ENCODE results near the gene HNRNPLL.
"Not testable (repeated sequence)": the region's sequence is repeated elsewhere in the genome, so short reads cannot be mapped to it uniquely, and the experiment has no call there.

DNA sequence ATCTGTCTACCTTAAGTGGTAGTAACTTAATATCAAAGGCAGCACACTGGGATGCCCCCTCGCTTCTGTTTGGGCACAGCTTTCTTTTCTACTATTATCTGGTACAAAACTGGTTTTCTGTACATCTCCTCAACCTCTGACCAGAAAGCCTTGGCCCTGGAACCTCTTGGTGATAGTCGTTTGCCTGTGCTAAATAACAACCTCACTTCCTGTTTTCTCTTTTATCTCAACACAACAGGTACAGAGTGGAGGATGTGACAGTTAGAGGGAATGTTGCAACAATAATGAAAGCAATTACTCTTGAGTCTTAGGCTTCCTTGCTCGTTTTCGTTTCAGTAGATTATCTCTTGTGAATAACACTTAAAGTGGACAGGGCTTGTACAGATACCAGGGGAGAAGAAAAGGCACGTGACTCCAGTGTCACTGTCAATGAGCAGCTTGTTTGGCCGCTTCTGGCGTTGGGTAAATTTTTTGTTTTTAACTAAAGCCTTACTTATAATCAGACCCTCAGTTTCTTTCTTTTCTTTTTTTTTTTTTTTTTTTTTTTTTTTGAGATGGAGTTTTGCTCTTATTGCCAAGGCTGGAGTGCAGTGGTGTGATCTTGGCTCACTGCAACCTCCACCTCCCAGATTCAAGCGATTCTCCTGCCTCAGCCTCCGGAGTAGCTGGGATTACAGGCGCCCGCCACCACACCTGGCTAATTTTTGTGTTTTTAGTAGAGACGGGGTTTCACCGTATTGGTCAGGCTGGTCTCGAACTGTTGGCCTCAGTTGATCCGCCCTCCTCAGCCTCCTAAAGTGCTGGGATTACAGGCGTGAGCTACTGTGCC, 41.2 kb upstream of the HNRNPLL start:
- TF ChIP-seq, protein P1, sequence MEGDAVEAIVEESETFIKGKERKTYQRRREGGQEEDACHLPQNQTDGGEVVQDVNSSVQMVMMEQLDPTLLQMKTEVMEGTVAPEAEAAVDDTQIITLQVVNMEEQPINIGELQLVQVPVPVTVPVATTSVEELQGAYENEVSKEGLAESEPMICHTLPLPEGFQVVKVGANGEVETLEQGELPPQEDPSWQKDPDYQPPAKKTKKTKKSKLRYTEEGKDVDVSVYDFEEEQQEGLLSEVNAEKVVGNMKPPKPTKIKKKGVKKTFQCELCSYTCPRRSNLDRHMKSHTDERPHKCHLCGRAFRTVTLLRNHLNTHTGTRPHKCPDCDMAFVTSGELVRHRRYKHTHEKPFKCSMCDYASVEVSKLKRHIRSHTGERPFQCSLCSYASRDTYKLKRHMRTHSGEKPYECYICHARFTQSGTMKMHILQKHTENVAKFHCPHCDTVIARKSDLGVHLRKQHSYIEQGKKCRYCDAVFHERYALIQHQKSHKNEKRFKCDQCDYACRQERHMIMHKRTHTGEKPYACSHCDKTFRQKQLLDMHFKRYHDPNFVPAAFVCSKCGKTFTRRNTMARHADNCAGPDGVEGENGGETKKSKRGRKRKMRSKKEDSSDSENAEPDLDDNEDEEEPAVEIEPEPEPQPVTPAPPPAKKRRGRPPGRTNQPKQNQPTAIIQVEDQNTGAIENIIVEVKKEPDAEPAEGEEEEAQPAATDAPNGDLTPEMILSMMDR (conservative IDR thresholded peaks at IDR 0.05; ENCODE audit: low read length), result not testable (repeated sequence)
- TF ChIP-seq EZH2phosphoT487 (IDR thresholded peaks at IDR 0.05; ENCODE audit: borderline replicate concordance), result not testable (repeated sequence)

All from Loucy (cell line).